ENCODE measurements around the gene BCAN.

The BCAN gene

DNA sequence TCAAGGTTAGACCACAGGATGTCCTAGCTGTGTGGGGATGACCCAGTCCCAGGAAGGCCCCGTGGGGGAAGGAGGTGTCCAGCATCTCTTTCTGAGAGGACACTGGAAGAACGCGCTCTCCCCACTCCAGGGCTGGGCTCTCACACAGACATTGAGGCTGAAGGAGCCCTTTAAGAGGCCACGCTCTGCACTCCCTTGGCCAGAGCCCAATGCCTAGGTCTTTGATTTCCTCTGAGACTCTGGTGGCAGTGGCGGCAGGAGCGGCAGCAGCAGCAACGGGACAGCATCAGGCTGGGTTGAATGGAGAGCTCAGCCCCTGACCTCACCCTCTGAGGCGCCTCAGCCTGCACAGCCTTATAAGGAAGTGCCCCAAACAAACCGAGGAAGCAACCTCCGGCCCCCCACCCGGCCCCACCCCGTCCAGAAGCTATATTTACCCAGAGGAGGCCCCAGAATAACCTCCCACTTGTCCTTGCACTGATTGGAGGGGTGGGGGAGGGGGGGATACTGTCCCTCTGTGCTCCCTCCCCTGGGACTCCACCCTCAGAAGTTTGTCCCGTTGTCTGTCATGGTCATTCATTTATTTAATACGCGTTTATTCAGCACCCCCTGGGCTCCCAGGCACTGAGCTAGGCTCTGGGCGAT is 23.0 kb downstream of the BCAN start:
- Histone ChIP-seq H3K27me3 (replicated peaks; ENCODE audit: control insufficient read depth, insufficient read depth, low read length) (no peaks in the 10 kb centered on the region), H3K4me3 (ENCODE audit: low read length) (no peak overlapping the region), H3K36me3 (ENCODE audit: control insufficient read depth, insufficient read depth, low read length, severe bottlenecking) (no peaks in the 10 kb centered on the region), H3K4me1 (ENCODE audit: control insufficient read depth, insufficient read depth, low read length) (peaks cover 52% of the 10 kb centered on the region), H3K9ac (ENCODE audit: low read length) (no peak overlapping the region), H3K9me3 (ENCODE audit: control insufficient read depth, low read length) (no peaks in the 10 kb centered on the region)
- DNase-seq (ENCODE audit: low read depth) = peak; percentile 38

DNA sequence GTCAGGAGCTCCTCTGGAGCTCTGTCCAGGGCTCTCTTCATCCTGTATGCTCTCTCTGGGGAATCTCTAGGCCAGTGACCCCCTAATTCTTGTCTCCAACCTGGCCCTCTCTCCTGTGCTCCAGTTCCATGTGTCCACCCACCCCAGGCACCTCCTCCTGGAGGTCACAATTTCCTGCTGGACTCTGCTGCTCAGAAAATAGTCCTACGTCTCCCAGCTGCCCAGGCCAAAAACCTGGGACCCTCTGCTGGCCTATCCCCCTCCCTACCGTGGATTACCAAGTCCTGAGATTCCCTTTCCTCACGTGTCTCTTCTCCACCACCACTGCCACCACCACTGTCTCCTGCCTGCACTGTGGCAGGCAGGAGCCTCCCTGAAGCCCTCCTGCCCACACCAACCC is 23.6 kb downstream of the BCAN start:
- Histone ChIP-seq H3K9ac (ENCODE audit: low read length) (no peak overlapping the region), H3K36me3 (ENCODE audit: control insufficient read depth, insufficient read depth, low read length, severe bottlenecking) (no peaks in the 10 kb centered on the region), H3K27me3 (replicated peaks; ENCODE audit: control insufficient read depth, insufficient read depth, low read length) (no peaks in the 10 kb centered on the region), H3K9me3 (ENCODE audit: control insufficient read depth, low read length) (no peaks in the 10 kb centered on the region), H3K4me3 (ENCODE audit: low read length) (no peak overlapping the region), H3K4me1 (ENCODE audit: control insufficient read depth, insufficient read depth, low read length) (peaks cover 49% of the 10 kb centered on the region)
- DNase-seq (ENCODE audit: low read depth) = no peak

DNA sequence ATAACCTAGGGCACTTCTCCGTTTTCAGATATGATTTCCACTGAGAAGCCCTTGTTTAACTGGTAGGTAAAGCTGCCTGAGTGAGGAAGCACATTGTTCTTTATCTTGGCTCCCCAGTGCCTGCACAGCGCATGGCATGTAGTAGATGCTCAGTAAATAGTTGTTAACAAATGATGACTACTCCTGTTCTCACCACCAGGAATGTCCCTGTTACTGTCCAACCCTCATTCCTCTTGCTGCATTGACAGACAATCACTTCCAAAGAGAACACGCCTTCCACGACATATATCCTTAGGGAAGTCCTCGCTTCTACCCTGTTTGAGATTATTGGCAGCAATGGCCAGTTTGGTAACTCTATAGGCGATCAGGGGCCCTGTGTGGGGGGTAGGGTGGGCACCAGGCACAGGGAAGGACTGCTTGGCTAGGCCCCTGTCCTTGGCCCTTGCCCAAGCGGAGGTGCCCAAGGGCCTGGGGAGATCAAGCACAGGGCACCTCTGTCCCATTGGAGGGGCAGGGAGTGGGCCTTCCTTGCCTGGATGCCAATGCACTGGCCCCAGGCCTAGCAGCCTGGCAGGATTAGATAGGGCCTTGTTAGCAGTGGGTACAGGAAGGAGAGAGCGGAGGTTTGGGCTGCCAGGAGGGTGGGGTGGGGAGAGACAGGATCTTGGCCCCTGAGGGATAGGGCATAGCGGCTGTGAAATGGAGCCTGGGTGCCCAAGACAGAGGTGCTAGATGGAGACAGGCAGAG is 25.1 kb downstream of the BCAN start:
- Histone ChIP-seq H3K36me3 (ENCODE audit: control insufficient read depth, insufficient read depth, low read length, severe bottlenecking) (no peaks in the 10 kb centered on the region), H3K4me3 (ENCODE audit: low read length) (no peak overlapping the region), H3K4me1 (ENCODE audit: control insufficient read depth, insufficient read depth, low read length) (peaks cover 34% of the 10 kb centered on the region), H3K27me3 (replicated peaks; ENCODE audit: control insufficient read depth, insufficient read depth, low read length) (no peaks in the 10 kb centered on the region), H3K9ac (ENCODE audit: low read length) (peak overlapping the region; percentile 68), H3K9me3 (ENCODE audit: control insufficient read depth, low read length) (no peaks in the 10 kb centered on the region)
- no peak for DNase-seq (ENCODE audit: low read depth)

DNA sequence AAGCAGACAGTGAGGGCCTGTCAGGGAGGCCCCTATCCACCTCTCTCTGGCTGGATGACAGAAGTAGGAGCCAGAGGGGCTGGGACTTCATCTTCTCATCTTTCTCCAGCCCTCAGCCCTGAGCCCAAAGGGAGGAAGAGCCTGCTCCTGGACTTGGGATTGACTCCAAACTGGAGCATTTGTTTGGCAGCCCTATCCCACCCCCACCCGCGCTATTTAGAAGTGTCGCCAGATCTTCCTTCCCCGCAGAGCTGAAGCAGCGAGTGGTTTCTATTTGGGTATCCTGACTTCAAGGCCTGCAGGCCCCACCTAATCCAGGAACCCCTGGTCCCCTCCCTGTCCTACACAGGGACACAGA is 25.7 kb downstream of the BCAN start:
- H3K27me3 ChIP-seq (replicated peaks; ENCODE audit: control insufficient read depth, insufficient read depth, low read length) = no peaks in the 10 kb centered on the region
- H3K9ac ChIP-seq (ENCODE audit: low read length) = peak overlapping the region; percentile 68
- no peaks in the 10 kb centered on the region for H3K36me3 ChIP-seq (ENCODE audit: control insufficient read depth, insufficient read depth, low read length, severe bottlenecking)
- peaks cover 28% of the 10 kb centered on the region for H3K4me1 ChIP-seq (ENCODE audit: control insufficient read depth, insufficient read depth, low read length)
- H3K9me3 ChIP-seq (ENCODE audit: control insufficient read depth, low read length) = no peaks in the 10 kb centered on the region
- no peak for DNase-seq (ENCODE audit: low read depth)
- no peak overlapping the region for H3K4me3 ChIP-seq (ENCODE audit: low read length)

DNA sequence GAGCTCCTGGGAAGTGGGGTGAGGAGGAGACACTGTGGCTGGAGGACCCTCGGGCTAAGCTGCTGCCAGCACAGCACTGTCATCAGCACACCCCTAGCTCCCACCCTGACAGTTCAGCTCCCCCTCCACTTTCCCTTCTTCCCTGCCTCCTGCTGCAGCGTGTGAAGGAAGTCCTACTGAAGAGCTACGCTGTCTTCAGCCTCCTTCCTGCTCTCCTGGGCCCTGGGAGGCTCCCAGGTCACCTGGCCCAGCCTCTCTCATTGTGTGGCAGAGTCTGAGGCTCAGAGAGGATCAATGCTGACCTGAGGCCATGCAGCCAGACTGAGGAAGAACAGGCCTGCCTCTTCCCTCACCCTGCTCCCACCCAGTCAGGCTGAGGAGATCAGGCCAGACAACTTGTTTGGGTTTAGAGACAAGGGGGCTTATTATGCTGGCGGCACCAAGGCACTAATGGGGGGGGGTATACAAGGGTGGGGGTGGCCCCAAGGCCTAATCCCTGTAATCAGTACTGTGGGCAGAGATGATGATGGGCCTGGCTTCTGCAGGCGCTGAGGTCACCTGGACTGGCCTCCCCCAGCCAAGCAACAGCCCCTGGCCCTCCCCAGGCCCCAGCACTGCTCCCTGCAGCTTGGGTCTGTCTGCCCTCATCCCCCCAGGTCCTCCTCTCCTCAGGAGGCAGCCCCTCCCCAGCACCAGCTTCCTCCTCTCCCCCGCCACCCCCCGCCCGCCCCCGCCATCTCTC is 26.2 kb downstream of the BCAN start:
- no peak for DNase-seq (ENCODE audit: low read depth)
- H3K36me3 ChIP-seq (ENCODE audit: control insufficient read depth, insufficient read depth, low read length, severe bottlenecking) = no peaks in the 10 kb centered on the region
- H3K4me3 ChIP-seq (ENCODE audit: low read length) = no peak overlapping the region
- peak overlapping the region; percentile 68 for H3K9ac ChIP-seq (ENCODE audit: low read length)
- no peaks in the 10 kb centered on the region for H3K9me3 ChIP-seq (ENCODE audit: control insufficient read depth, low read length)
- H3K4me1 ChIP-seq (ENCODE audit: control insufficient read depth, insufficient read depth, low read length) = peaks cover 23% of the 10 kb centered on the region
- H3K27me3 ChIP-seq (replicated peaks; ENCODE audit: control insufficient read depth, insufficient read depth, low read length) = no peaks in the 10 kb centered on the region

DNA sequence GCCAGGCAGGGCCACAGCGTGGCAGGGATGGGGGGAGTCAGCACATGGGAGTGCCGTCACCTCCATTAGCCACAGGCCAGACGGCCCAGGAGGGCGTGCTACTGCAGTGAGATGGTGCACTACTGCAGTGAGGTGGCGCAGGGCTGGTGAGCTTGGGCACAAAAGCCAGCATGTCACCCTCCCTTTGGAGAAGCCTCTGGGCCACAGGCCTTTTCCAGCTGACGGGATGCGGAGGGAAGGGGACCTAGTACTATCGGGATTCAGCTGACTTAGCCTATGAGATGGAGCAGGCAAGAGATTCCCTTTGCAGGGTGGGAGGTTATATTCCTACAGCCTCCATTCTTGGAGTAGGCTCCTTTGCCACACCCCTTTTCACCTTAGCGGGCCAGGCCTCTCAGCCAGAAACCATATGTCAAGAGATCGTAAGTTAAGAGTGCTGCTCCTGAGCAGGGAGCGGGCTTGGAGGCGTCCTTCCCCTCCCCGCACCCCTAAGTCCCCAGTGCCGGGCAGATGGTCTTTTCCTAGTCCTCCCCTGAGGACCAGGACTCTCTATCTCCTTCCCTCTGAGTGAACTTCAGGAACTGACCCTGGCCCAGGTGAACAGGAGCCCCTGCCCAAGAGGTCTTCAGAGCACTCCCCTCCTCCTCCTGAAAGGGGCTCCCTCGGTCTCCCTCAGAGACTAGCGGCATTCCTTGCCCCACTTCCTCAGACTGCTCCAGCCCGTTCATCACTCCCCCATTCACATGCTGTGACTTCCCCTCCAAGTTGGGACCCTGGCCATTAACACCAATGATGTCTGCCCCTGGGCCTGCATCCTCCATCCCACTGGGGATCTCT is 27.1 kb downstream of the BCAN start:
- H3K9me3 ChIP-seq (ENCODE audit: control insufficient read depth, low read length) = no peaks in the 10 kb centered on the region
- DNase-seq (ENCODE audit: low read depth) = no peak
- H3K4me1 ChIP-seq (ENCODE audit: control insufficient read depth, insufficient read depth, low read length) = peaks cover 21% of the 10 kb centered on the region
- no peak overlapping the region for H3K9ac ChIP-seq (ENCODE audit: low read length)
- H3K27me3 ChIP-seq (replicated peaks; ENCODE audit: control insufficient read depth, insufficient read depth, low read length) = no peaks in the 10 kb centered on the region
- H3K4me3 ChIP-seq (ENCODE audit: low read length) = no peak overlapping the region
- no peaks in the 10 kb centered on the region for H3K36me3 ChIP-seq (ENCODE audit: control insufficient read depth, insufficient read depth, low read length, severe bottlenecking)

DNA sequence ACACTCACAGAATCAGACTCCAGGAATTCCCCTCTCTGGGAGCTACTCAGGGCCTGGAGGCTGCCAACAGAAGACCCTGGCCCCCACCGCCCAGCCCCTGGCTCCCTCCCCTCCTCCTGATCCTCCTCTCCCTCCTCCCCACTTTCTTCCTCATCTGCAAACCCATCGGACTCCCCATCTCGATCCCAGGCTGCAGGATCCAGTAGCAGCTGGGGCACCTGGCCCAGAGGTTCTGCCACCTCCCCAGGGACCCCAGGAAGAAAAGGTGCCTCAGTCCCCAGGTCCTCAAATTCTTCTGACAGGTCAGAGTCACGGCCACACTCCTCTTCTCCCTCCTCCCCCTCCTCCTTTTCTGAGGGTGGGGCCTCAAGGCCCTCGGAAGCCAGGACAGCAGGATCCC is 27.9 kb downstream of the BCAN start:
- no peak overlapping the region for H3K4me3 ChIP-seq (ENCODE audit: low read length)
- H3K4me1 ChIP-seq (ENCODE audit: control insufficient read depth, insufficient read depth, low read length) = peaks cover 14% of the 10 kb centered on the region
- H3K36me3 ChIP-seq (ENCODE audit: control insufficient read depth, insufficient read depth, low read length, severe bottlenecking) = no peaks in the 10 kb centered on the region
- no peaks in the 10 kb centered on the region for H3K9me3 ChIP-seq (ENCODE audit: control insufficient read depth, low read length)
- H3K27me3 ChIP-seq (replicated peaks; ENCODE audit: control insufficient read depth, insufficient read depth, low read length) = no peaks in the 10 kb centered on the region
- H3K9ac ChIP-seq (ENCODE audit: low read length) = no peak overlapping the region
- no peak for DNase-seq (ENCODE audit: low read depth)

DNA sequence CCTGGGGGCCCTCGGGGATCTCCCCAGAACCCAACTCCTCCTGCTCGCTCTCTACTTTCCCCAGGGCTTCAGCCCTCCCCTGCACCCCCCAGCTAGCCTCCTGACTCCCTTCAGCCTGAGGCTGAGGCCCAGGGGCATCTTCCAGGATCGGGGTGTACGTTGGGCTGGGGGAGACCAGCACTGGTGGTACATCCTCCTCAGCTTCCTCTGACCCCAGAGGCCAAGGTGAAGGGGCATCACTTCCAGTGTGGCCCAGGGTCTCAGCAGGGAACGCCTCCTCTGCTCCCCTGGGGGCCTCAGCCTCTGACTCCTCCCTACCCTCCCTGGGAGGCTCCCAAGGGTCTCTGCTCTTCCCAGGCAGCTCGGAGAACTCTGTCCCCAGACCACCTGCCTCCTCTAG is 28.4 kb downstream of the BCAN start:
- peaks cover 13% of the 10 kb centered on the region for H3K4me1 ChIP-seq (ENCODE audit: control insufficient read depth, insufficient read depth, low read length)
- H3K9ac ChIP-seq (ENCODE audit: low read length) = no peak overlapping the region
- no peak for DNase-seq (ENCODE audit: low read depth)
- H3K36me3 ChIP-seq (ENCODE audit: control insufficient read depth, insufficient read depth, low read length, severe bottlenecking) = no peaks in the 10 kb centered on the region
- H3K4me3 ChIP-seq (ENCODE audit: low read length) = no peak overlapping the region
- no peaks in the 10 kb centered on the region for H3K27me3 ChIP-seq (replicated peaks; ENCODE audit: control insufficient read depth, insufficient read depth, low read length)
- no peaks in the 10 kb centered on the region for H3K9me3 ChIP-seq (ENCODE audit: control insufficient read depth, low read length)

DNA sequence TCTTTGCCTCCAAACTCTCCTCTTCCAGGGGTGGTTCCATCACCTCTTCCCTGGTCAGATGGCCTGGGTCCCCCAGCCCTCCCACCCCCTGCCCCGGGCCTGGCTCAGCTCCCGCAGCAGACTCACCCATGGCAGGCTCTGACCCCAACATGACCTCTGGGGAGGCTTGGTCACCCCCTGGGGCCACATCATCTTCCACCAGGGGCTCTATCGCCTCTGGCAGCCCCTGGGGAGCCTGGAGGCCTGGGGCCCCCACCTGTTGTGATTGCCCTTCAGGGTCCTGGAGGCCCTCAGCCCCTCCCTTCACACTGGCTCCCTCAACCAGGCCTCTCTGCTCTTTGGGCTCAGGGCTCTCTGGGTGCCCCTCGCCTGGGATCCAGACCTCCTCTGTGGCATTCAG is 28.9 kb downstream of the BCAN start:
- H3K9ac ChIP-seq (ENCODE audit: low read length) = no peak overlapping the region
- no peaks in the 10 kb centered on the region for H3K9me3 ChIP-seq (ENCODE audit: control insufficient read depth, low read length)
- H3K4me3 ChIP-seq (ENCODE audit: low read length) = no peak overlapping the region
- no peak for DNase-seq (ENCODE audit: low read depth)
- H3K4me1 ChIP-seq (ENCODE audit: control insufficient read depth, insufficient read depth, low read length) = peaks cover 13% of the 10 kb centered on the region
- no peaks in the 10 kb centered on the region for H3K27me3 ChIP-seq (replicated peaks; ENCODE audit: control insufficient read depth, insufficient read depth, low read length)
- H3K36me3 ChIP-seq (ENCODE audit: control insufficient read depth, insufficient read depth, low read length, severe bottlenecking) = no peaks in the 10 kb centered on the region

DNA sequence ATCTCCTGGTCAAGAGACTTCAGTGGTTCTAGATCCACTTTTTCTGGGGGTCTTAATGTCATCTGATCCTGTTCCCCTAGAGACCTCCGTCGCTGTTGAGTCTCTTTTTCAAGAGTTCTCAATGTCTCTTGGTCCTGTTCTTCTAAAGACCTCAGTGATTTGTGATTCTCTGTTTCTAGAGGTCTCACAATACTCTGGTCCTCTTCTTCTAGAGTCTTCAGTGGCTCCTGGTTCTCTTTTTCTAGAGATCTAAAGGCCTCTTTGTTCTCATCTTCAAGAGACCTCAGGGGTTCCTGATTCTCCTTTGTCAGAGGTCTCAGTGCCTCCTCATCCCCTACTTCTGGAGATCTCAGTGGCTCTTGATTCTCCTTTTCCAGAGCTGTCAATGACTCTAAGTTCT is 29.9 kb downstream of the BCAN start:
- H3K36me3 ChIP-seq (ENCODE audit: control insufficient read depth, insufficient read depth, low read length, severe bottlenecking) = no peaks in the 10 kb centered on the region
- H3K4me3 ChIP-seq (ENCODE audit: low read length) = no peak overlapping the region
- no peak overlapping the region for H3K9ac ChIP-seq (ENCODE audit: low read length)
- DNase-seq (ENCODE audit: low read depth) = no peak
- no peaks in the 10 kb centered on the region for H3K9me3 ChIP-seq (ENCODE audit: control insufficient read depth, low read length)
- no peaks in the 10 kb centered on the region for H3K27me3 ChIP-seq (replicated peaks; ENCODE audit: control insufficient read depth, insufficient read depth, low read length)
- peaks cover 13% of the 10 kb centered on the region for H3K4me1 ChIP-seq (ENCODE audit: control insufficient read depth, insufficient read depth, low read length)
